HL-60/S4 treated with phorbol 12-myristate 13-acetate at 8.2 ng/mL for 4 days and 3 days (cell line): ENCODE measurements around the gene CLEC4F.

Source experiments
- in situ Hi-C: fragments of 300-500 bp; cut with MboI; formaldehyde crosslinking; loops from 2 replicates; pipeline ENCODE4 v1.15.0; 2022; ENCODE audit warnings: low sequenced_read_pairs

Gene CLEC4F

GRCh38 chr2:70765507-70765906 is 54.9 kb downstream of the CLEC4F start:
- in situ Hi-C loops: no loop called here

DNA sequence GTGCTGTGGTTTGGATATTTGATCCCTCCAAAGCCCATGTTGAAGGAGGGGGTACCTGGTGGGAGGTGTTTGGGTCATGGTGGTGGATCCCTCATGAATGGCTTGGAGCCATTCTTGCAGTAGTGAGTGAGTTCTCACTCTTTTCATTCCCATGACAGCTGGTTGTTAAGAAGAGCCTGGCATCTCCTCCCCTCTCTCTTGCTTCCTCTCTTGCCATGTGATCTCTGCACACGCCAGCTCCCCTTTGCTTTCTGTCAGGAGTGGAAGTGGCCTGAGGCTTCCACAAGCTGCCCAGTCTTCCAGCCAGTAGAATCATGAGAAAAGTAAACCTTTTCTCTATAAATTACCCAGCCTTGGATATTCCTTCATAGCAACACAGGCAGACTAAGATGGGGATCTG is 61.0 kb downstream of the CLEC4F start:
- in situ Hi-C loops: no loop called here
